ENCODE measurements around the gene HMX1.

HMX1 gene

GRCh38 chr4:8916906-8917305 lies 45.3 kb upstream of the HMX1 start:
- TF ChIP-seq, protein P1, sequence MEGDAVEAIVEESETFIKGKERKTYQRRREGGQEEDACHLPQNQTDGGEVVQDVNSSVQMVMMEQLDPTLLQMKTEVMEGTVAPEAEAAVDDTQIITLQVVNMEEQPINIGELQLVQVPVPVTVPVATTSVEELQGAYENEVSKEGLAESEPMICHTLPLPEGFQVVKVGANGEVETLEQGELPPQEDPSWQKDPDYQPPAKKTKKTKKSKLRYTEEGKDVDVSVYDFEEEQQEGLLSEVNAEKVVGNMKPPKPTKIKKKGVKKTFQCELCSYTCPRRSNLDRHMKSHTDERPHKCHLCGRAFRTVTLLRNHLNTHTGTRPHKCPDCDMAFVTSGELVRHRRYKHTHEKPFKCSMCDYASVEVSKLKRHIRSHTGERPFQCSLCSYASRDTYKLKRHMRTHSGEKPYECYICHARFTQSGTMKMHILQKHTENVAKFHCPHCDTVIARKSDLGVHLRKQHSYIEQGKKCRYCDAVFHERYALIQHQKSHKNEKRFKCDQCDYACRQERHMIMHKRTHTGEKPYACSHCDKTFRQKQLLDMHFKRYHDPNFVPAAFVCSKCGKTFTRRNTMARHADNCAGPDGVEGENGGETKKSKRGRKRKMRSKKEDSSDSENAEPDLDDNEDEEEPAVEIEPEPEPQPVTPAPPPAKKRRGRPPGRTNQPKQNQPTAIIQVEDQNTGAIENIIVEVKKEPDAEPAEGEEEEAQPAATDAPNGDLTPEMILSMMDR (conservative IDR thresholded peaks at IDR 0.05; ENCODE audit: low read depth, low read length), result no peak
- DNase-seq (ENCODE audit: low read depth), result no peak
- no peak overlapping the region for H3K4me3 ChIP-seq (ENCODE audit: low read length)

GRCh38 chr4:8916351-8916885 lies 44.8 kb upstream of the HMX1 start:
- no peak for DNase-seq (ENCODE audit: low read depth)
- TF ChIP-seq, protein P1 (conservative IDR thresholded peaks at IDR 0.05; ENCODE audit: low read depth, low read length), result no peak
- H3K4me3 ChIP-seq (ENCODE audit: low read length), result no peak overlapping the region

DNA sequence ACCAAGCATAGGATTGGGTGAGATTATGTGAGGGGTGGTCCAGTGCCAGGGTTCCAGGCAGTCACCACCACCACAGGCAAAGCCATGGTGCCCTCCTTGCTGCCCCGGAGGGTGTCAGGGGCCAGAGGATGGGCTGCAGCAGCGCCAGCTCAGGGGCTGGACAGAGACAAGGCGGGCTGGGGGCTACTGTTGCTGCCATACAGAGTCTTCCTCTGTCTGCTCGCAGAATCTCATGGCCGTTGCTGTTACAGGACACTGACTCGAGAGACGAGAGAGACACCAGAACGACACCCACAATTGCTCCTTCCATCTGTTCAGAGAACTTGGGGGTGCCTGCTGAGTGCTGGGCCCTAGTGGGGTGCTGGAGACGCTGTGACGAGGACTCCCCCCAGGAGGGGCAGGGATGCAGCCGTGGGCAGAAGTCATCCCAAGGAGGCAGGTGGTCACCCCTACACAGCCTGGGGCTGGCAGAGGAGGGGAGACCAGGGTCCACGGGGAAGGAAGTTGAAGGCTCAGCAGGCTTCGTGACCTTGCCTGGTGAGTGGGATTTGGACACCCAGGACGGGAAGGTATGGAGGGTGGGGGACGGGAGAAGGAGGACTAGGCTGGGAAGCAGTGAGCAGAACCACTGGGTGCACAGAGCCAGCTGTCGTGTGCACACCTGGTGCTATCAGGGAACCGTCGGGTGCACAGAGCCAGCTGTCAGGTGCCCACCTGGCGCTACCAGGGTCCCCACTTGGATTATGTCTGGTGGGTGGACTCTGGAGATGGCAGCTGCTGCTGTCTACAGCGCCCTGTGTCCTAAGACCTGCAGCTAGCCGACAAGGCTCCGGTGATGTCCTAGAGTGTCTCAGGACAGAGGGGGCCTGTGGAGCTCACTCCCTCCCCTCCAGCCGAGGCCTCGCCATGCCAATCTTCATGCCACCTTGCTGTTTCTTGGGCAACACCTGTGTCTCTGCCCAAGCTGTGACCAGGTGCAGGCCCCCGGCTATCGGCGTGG lies 43.9 kb upstream of the HMX1 start:
- H3K4me3 ChIP-seq (ENCODE audit: low read length), result no peak overlapping the region
- TF ChIP-seq, protein P1 (conservative IDR thresholded peaks at IDR 0.05; ENCODE audit: low read depth, low read length), result no peak
- no peak for DNase-seq (ENCODE audit: low read depth)

- no peak for DNase-seq (ENCODE audit: low read depth)
- TF ChIP-seq, protein P1 (conservative IDR thresholded peaks at IDR 0.05; ENCODE audit: low read depth, low read length), result no peak
- H3K4me3 ChIP-seq (ENCODE audit: low read length), result no peak overlapping the region
These were observed 43.0 kb upstream of the HMX1 start for GRCh38 chr4:8914461-8915171.

GRCh38 chr4:8913858-8914460 lies 42.3 kb upstream of the HMX1 start:
- no peak for DNase-seq (ENCODE audit: low read depth)
- H3K4me3 ChIP-seq (ENCODE audit: low read length), result no peak overlapping the region
- TF ChIP-seq, protein P1 (conservative IDR thresholded peaks at IDR 0.05; ENCODE audit: low read depth, low read length), result no peak

DNA sequence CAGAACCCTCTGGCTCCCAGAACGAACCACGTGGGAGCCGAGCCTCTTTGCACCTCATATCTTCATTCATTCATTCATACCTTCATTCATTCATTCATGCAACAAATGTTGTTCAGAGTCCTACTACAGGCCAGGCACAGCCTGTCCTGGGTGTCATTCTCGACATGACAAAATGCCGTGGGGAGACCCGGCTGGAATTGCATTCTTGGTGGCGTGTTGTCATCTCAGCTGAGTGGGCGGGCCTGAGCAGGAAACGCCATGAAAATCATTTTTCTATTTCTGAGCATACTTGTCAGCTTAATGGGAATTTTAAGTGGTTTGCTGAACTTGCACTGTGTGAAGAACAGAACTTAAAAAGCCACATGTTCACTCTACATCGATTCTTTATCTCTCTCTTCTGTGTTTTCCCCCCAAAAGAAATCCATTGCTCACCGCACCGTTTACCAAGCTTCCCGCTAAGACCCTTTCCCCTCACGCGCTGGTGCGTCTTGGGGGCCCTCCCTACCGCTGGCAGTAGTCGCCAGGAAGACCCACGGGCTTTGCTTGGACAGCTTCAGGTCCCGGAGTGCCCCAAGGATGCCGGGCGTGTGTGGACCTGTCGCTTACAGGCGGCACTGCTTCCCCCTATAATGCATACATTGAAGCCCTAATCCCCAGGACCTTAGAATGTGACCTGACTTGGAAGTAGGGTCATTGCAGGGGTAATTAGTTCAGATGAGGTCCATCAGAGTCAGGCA lies 41.6 kb upstream of the HMX1 start:
- no peak overlapping the region for H3K4me3 ChIP-seq (ENCODE audit: low read length)
- DNase-seq (ENCODE audit: low read depth), result no peak
- TF ChIP-seq, protein P1 (conservative IDR thresholded peaks at IDR 0.05; ENCODE audit: low read depth, low read length), result no peak

All from retinal pigment epithelial cell (primary cell).